ENCODE data around the gene RTRAF.

The RTRAF gene

GRCh38 chr14:52049271-52049670 lies 59.9 kb downstream of the RTRAF start:
- no peak for DNase-seq (ENCODE audit: low spot score)

GRCh38 chr14:52049721-52050588 lies 60.6 kb downstream of the RTRAF start:
- no peak for DNase-seq (ENCODE audit: low spot score)

GRCh38 chr14:52051251-52051650 lies 61.9 kb downstream of the RTRAF start:
- no peak for DNase-seq (ENCODE audit: low spot score)

GRCh38 chr14:52051871-52052270 lies 62.5 kb downstream of the RTRAF start:
- no peak for DNase-seq (ENCODE audit: low spot score)

- no peak for DNase-seq (ENCODE audit: low spot score)
Measured at GRCh38 chr14:52052288-52052943, 63.1 kb downstream of the RTRAF start.

GRCh38 chr14:52053044-52053443 lies 63.7 kb downstream of the RTRAF start:
- DNase-seq (ENCODE audit: low spot score) = no peak

- DNase-seq (ENCODE audit: low spot score) = no peak
Measured at GRCh38 chr14:52054678-52055077, 65.3 kb downstream of the RTRAF start.

- DNase-seq (ENCODE audit: low spot score) = no peak
Measured at GRCh38 chr14:52055167-52055566, 65.8 kb downstream of the RTRAF start.

- no peak for DNase-seq (ENCODE audit: low spot score)
Measured at GRCh38 chr14:52058341-52058740, 69.0 kb downstream of the RTRAF start.

- DNase-seq (ENCODE audit: low spot score) = no peak
Measured at GRCh38 chr14:52059649-52060048, 70.3 kb downstream of the RTRAF start.

GRCh38 chr14:52060080-52060479 lies 70.7 kb downstream of the RTRAF start:
- no peak for DNase-seq (ENCODE audit: low spot score)
